RWPE2 (cell line): Measurements from ENCODE around the gene HEBP2.

Source experiments
- ATAC-seq: fragments of 200-7000 bp; cut with Tn5 transposase; 3 replicates; pipeline ENCODE4 v1.9.1; 2021; ENCODE audit warnings: low read depth
- DNase-seq: peaks from one replicate; pipeline ENCODE4 v3.0.0-alpha.2; 2020; ENCODE audit warnings: low spot score
- H3K27ac ChIP-seq: fragments of 450-650 bp; 2 replicates; pipeline ENCODE4 v1.5.1; 2017; ENCODE audit warnings: mild to moderate bottlenecking; ENCODE audit not compliant: poor library complexity, severe bottlenecking
- H3K27me3 ChIP-seq: fragments of 250-450 bp; sonication (Bioruptor Pico); 2 replicates; pipeline ENCODE4 v1.5.1; 2021; ENCODE audit warnings: mild to moderate bottlenecking, moderate library complexity; ENCODE audit not compliant: insufficient read depth, poor library complexity, severe bottlenecking
- H3K36me3 ChIP-seq: fragments of 250-450 bp; sonication (Bioruptor Pico); 2 replicates; pipeline ENCODE4 v1.5.1; 2020; ENCODE audit warnings: low read depth, mild to moderate bottlenecking, moderate library complexity
- H3K4me1 ChIP-seq: fragments of 250-450 bp; sonication (Bioruptor Pico); 2 replicates; pipeline ENCODE4 v1.5.1; 2021; ENCODE audit warnings: mild to moderate bottlenecking, moderate library complexity; ENCODE audit not compliant: insufficient read depth, poor library complexity, severe bottlenecking
- H3K4me3 ChIP-seq: fragments of 250-450 bp; sonication (Bioruptor Pico); 2 replicates; pipeline ENCODE4 v1.5.1; 2021; ENCODE audit warnings: mild to moderate bottlenecking, moderate library complexity; ENCODE audit not compliant: severe bottlenecking
- H3K9me3 ChIP-seq: fragments of 250-450 bp; sonication (Bioruptor Pico); 2 replicates; pipeline ENCODE4 v1.5.1; 2021; ENCODE audit warnings: mild to moderate bottlenecking, moderate library complexity; ENCODE audit not compliant: severe bottlenecking
- CTCF ChIP-seq: fragments of 450-650 bp; IDR thresholded peaks from one replicate; pipeline ENCODE4 v1.5.1; 2017; ENCODE audit warnings: mild to moderate bottlenecking, moderate library complexity; ENCODE audit not compliant: poor library complexity, severe bottlenecking

Gene HEBP2

GRCh38 chr6:138397128-138398122 lies 6.6 kb upstream of the HEBP2 start:
- Histone ChIP-seq H3K4me1 (no peaks in the 10 kb centered on the region), H3K36me3 (no peaks in the 10 kb centered on the region), H3K27me3 (no peaks in the 10 kb centered on the region), H3K27ac (no peak overlapping the region), H3K9me3 (no peaks in the 10 kb centered on the region), H3K4me3 (no peak overlapping the region)
- ATAC-seq, result no peak
- no peak for TF ChIP-seq CTCF
- DNase-seq, result no peak

GRCh38 chr6:138400326-138400725 lies 3.7 kb upstream of the HEBP2 start:
- Histone ChIP-seq H3K4me3 (no peak overlapping the region), H3K9me3 (no peaks in the 10 kb centered on the region), H3K36me3 (no peaks in the 10 kb centered on the region; the same call in 1 of the 2 replicates), H3K4me1 (peaks cover 3% of the 10 kb centered on the region), H3K27me3 (no peaks in the 10 kb centered on the region), H3K27ac (no peak overlapping the region)
- ATAC-seq, result no peak
- TF ChIP-seq CTCF, result no peak
- no peak for DNase-seq

GRCh38 chr6:138401960-138402837 lies 1.8 kb upstream of the HEBP2 start:
- H3K36me3 ChIP-seq, result peaks cover 17% of the 10 kb centered on the region

GRCh38 chr6:138402838-138403187 lies 1.2 kb upstream of the HEBP2 start:
- Histone ChIP-seq H3K4me3 (no peak overlapping the region), H3K27me3 (no peaks in the 10 kb centered on the region), H3K36me3 (peaks cover 22% of the 10 kb centered on the region), H3K27ac (no peak overlapping the region), H3K9me3 (no peaks in the 10 kb centered on the region), H3K4me1 (peaks cover 5% of the 10 kb centered on the region)
- no peak for TF ChIP-seq CTCF
- DNase-seq (no peak), ATAC-seq (no peak)

More at GRCh38 chr6:138401960-138402837, 1.8 kb upstream of the HEBP2 start:
- no peaks in the 10 kb centered on the region for H3K27me3 ChIP-seq
- ATAC-seq, result no peak
- TF ChIP-seq CTCF, result no peak
- H3K9me3 ChIP-seq, result no peaks in the 10 kb centered on the region
- no peak overlapping the region for H3K4me3 ChIP-seq
- no peak for DNase-seq
- H3K27ac ChIP-seq, result no peak overlapping the region
- peaks cover 5% of the 10 kb centered on the region for H3K4me1 ChIP-seq
